ENCODE results near the gene CDKAL1.
"Not testable (repeated sequence)": the region's sequence is repeated elsewhere in the genome, so short reads cannot be mapped to it uniquely, and the experiment has no call there.

The CDKAL1 gene

DNA sequence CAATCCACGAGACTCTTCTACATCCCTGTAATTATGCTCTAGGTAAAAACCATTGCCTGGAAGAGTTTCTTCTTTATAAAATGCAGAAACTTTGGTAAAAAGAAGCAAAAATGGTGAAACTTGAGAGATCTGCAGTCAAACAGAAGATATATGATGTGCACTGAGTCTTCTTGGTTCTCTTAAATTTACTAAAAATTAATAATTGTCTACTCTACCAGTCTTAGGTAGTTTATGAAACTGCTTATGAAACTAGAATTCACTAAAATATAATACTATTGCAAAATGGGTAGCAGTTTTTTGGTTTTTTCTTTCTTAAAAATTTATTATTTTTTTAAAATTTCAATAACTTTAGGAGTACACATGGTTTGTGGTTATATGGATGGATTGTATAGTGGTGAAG is 540.2 kb downstream of the CDKAL1 start:
- DNase-seq (ENCODE audit: low read depth), result no peak

DNA sequence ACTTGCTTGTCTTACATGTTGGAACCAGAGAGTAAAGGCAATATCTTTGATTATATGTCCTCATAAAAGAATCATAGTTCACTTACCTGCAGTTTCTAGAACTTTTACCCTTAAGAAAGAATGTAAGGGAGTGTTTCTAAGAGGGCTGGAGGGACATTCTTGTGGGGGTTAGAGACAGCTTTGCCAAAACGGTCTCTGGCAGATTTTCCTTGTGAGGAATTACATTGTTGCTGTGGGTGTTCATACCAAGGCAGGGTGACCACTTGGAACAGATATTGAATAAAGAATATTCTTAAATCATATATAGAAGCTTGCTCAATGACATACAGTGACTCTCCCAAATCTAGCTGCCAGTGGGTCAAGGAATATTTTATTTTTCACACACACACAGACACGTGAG is 541.7 kb downstream of the CDKAL1 start:
- DNase-seq (ENCODE audit: low read depth), result no peak

DNA sequence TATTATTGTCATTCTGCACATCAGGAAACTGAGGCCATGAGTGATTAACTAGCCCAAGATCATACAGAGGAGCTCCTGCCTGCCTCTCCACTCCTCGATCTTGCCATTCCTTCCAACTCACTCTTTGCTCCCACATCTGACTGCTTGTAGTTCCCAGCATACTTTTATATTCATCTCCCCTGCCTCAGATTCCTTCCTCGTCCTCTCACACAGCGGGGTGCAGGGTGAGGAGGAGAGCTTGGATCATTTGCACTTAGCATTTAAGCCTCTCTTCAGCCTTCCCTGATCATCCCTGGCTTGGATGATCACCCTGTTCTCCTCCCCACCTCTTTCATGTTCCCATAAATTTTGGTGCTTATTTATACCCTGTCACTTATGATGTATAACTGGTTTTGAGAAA is 544.2 kb downstream of the CDKAL1 start:
- no peak for DNase-seq (ENCODE audit: low read depth)

DNA sequence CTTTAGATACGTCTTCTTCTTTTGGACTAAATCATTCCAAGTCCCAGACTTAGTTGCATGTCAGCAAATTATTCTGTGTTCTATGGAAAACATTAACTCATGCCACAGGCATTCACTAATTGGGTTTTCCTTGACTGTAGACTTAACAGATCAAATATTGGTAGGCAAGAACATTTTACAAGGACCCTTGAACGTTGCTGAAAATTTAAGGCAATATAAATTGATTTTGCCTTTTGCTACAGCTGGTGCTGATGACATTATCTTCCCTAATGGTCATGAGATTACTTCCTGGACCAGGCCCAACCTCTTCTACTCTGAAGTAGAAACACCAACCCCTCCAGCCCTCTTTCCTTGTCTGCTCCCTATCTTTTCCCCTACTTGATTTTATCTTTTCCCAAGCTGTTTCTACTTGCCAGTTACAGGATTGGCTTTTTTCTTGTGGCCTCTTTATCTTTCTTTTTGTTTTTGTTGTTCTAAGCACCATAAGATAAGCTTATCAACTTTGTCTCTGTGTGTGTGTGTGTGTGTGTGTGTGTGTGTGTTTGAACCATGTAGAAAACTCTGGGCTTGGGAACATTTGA is 545.3 kb downstream of the CDKAL1 start:
- peak; percentile 4 for DNase-seq (ENCODE audit: low read depth)

DNA sequence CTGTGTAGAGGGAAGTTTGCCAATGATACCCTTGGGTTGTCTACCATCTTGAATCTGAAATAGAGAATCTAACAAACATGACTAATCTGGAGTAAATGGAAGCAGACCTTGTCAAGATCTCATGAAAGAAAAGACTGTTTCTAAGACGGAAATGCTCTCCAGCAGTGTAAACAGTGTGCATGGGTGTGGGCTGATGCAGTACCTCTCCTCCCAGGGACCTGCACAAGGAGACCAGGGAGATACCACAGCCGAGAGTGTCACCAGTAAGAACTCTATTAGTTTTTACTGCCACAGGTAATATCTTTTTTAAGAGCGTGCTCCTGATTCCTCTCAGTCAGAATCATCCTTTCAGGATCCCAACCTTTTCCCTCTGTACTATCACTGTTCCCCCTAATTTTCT is 546.0 kb downstream of the CDKAL1 start:
- DNase-seq (ENCODE audit: low read depth), result no peak

DNA sequence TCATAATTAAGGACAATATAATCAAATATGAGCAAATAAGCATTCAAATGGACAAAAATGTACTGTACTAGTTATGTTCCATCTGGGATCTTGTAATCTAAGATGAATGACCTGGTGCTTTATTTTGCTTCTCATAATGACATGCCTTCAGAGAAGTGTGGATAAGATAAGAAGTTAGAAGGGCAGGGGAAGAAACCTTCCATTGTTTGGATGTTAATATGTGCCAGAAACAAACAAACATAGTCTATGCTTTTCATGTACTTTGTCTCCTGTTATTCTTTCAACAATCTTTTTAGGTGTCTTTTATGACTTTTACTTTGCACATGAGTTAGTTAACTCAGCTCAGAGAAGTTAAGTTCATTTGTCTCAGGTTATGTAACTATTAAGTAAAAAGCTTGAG is 547.8 kb downstream of the CDKAL1 start:
- no peak for DNase-seq (ENCODE audit: low read depth)

DNA sequence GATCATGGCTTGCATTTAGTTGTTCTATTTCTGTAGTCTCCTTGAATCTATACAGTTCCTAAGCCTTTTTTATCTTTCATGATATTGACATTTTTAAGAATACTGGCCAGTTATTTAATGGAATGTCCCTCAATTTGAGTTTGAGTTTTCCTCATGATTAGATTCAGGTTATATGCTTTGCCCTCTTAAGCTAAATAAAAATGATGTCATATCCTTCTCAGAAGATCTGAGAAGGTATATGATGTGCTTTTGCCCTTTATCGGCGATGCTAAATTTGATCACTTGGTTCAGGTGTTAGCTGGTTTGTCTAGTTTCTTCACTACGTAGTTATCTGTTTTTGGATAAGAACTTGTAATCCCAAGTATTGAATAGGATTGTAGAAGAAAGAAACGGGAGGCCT is 549.5 kb downstream of the CDKAL1 start:
- DNase-seq (ENCODE audit: low read depth), result no peak

DNA sequence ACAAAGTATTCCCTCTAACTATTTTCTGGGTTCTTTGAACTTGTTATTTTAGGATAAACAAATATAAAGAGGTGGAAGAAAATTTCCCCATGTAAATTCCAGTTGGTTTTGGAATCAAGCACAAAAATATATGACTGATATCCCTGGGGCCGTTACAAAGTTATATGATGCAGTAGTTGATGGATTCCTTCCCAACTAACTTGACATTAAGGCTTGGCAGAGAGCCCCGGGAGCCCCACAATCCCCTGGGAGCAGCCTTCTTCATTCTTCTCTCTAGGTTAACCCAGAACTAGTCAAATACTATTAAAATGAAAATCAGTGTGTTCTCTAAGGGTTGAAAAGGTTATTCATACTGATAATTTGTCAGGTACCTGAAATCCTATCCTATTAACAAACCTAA is 550.4 kb downstream of the CDKAL1 start:
- DNase-seq (ENCODE audit: low read depth), result no peak

DNA sequence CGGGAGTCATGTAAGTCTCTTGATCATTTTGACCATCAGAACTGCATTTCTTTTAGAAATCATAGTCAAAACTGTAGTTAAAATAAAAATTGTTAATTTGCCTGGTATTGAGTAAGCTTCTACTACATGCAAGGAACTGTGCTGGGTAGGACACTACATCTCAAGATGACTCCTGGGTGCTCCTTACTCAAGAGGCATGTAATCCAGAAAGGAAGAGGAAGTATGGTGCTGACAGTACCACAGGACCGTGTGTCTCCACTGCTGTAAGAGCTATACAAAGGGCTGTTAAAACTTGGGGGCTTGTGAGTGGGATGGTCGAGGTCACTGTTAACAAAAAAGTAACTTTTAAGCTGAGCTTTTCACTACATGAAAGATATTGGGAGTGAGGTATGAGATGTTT is 551.0 kb downstream of the CDKAL1 start:
- DNase-seq (ENCODE audit: low read depth), result no peak

DNA sequence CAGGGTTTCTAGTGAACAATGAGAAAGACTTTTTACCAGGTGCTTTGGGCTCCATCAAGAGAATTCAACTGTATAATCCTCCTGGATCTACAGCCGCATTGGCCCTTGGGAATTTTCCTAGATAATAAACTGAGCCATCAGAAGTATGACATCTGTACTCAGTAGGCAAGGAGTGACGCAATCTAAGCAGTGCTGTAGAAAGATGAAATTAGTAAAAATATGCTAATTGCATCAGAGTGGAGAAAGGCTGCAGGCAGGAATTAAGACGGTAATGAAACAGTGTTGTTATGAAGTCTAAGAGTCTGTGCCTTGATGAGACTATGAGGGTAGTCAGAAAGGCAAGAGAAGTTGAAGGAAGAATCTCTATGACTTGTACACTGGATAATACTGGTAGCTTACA is 551.4 kb downstream of the CDKAL1 start:
- no peak for DNase-seq (ENCODE audit: low read depth)

DNA sequence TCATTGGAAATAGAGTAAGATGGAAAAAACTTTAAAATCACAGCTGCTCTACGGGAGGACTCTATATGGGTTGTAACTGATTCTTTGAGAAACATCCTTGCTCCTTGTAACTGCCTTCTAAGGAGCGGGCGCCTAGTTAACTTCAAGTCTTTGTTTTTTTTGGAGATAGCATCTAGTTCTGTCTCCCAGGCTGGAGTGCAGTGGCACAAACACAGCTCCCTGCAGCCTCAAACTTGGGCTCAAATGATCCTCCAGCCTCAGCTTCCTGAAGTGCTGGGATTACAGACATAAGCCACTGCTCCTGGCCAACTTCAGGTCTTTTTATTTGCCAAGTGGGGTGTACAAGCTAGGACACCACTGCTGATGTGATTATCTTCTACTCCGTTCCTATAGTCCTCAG is 552.9 kb downstream of the CDKAL1 start:
- no peak for DNase-seq (ENCODE audit: low read depth)

DNA sequence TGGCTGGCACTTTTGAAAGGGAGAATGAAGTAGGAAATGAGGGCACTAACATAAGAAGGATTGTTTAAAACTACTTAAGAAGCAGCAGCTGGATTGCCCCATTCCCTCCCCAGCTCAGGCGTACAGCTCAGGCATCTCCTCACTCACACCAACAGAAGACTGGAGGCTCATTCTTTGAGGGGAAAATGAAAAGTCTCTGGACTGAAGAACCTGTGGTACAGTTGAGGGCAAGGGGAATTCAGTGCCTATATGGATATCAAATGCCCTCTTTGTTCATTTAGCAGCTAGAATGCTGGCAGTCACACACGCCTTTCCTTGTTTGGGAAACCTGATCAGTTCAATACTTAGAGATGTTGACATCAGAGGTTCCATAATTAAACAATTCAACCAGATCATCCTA is 557.2 kb downstream of the CDKAL1 start:
- DNase-seq (ENCODE audit: low read depth), result no peak

DNA sequence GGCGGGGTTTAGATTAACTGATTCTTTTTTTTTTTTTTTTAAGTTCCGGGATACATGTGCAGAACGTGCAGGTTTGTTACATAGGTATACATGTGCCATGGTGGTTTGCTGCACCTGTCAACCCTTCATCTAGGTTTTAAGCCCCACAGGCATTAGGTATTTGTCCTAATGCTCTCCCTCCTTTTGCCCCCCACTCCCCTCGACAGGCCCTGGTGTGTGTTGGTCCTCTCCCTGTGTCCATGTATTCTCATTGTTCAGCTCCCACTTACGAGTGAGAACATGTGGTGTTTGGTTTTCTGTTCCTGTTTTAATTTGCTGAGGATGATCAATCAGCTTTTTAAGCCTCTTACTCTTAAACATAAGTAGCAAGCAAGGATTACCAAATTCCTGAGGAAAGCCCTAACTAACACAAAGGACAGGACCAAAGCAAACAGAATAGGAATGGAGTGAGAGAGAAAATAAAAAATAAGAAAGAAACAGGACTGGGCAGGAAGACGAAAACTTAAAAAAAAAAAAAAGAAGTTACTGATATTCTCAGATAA is 558.0 kb downstream of the CDKAL1 start:
- DNase-seq (ENCODE audit: low read depth), result not testable (repeated sequence)

DNA sequence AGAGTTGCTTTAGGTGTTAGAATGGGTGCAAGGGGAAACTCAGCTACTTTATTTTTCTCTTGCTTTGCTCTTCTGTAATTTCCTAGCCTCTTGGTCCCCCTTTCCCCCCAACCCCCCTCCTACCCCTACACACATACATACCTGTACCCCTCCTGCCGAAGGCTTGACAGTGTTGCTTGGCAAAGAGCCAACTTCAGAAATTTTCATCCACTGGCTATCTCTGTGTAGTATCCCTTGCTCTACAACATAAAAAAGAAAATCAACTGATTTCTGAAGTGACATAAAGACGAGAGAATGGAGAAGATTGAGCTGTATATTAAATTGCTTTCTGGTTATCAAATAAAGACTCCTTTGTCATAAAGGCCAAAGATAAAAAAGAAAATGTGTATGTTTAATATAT is 561.2 kb downstream of the CDKAL1 start:
- DNase-seq (ENCODE audit: low read depth), result no peak

DNA sequence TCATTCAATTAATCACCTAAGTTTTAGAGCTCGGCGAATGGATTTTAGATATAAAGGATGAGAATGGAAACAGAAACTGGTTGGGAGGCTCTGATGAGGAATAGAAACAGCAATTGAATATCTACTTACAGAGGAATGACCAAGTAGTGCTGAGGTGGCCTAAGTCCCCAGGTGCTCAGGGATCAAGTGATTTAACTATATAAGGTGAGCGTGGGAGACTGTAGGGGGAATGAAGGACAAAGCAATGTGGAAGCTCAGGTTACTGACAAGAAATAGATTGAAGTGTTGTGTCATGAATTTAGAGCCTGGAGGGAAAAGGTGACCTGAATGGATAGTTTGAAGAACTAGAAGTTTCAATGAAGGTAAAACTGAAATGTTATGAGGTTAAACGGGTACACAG is 563.9 kb downstream of the CDKAL1 start:
- DNase-seq (ENCODE audit: low read depth), result no peak

DNA sequence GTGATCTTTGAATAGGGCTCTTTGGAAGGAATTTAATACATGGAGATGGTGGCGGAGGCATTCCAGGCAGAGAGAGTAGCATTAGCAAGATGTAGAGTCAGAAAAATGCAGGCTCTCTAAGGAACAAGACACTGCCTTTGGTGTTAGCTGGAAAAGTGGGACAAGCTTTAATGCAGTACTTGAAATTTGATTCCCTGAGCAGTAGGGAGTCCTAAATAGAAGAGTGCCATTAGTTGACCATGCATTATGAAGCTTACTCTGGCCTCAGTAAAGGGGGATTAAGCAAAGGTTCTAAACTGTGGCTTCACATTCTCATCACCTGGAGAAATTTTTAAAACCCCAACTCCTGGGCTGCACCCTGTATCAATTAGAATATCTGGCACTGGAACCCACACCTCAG is 564.5 kb downstream of the CDKAL1 start:
- no peak for DNase-seq (ENCODE audit: low read depth)

DNA sequence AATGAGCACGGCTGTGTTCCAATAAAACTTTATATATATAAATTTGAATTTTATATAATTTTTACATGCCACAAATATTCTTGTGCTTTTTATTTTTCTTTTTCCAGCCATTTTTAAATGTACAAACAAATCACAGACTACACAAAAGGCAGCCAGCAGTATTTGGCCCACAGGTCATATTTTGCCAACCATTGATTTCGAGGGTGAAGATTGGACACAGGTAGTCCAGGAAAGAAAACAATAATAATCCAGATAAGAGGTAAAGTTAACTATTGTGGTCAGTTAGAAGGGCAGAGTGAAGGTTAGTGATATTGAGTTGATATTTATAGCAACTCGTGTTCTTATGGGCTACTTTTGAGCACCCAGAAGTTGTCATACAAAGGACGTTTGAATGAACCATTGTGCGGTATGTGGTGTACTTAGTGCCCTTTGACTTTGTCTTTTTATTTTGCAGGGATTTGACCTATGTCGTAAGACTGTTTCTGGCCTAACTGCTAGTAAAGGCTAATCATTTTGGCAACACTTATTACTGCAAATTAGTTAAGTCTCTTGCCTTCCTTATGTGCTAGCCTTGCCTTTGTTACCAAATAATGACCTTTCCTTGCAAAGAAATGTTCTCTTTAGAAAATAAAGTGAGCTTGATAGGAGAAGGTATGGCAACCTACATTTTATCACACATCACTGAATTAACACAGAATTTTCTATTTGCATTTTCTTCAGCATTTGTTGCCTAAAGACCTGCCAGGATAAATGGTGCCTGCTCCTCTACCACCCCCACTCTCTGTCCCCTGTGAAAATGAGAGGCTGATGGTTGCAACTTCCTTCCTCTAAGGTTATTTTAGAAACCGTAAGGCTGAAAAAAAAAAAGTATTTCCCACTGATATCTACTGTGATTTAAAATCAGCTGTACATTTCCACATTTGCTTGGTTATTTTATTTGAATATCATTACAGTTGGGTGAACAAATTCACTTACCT is 565.4 kb downstream of the CDKAL1 start:
- DNase-seq (ENCODE audit: low read depth), result no peak

DNA sequence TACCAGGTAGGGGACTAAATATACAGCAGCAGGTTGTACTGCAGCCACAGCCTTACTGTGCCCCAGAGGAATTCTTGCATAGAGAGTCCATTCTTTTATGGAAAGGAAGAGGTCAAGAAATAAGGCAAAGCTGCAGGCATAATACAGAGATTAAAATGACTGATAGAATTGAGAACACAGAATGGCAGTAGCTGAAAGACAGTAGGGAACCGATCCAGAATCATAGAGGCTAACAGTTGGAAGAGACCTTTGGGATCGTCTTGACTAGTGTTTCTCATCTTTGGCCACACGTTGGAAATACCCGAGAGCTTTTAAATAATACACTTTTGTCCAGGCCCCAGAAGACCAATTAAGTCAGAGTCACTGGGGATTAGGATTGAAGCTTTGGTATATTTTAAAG is 566.7 kb downstream of the CDKAL1 start:
- no peak for DNase-seq (ENCODE audit: low read depth)

DNA sequence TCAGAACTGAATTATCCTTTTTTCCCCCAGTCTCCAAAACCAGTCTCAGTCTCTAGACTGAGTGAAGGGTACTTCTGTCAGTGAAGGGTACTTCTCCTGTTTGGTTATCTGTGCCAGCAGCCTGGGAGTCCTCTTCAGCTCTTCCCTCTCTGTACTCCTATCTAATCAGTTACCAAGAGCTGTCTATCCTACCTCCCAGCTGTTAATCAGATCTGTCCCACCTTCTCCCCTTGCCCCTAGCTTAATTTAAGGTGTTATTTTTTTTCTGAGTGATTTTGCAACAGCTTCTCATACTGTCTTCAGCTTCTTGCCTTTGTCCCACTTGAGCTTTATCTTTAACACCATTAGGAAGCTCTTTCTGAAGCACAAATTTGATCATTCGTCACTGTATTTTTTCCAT is 567.4 kb downstream of the CDKAL1 start:
- no peak for DNase-seq (ENCODE audit: low read depth)

DNA sequence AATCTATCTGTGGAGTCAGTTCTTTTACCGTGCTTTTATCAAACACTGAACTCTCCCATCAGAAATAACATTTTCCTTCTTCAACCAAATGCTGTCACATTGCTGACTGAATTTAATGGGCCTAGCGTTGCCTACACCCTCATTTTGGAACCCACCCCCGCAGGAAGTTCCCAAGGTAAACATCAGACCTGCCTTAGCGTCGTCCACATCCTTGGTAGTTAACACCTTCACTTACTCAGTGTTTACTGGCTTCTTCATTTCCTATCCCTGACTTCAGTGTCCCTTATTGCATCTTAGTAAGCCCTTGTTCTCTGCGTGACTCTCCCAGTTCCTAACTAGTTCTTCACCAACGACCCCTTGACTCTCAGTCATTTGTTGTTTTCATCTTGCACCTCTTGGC is 567.9 kb downstream of the CDKAL1 start:
- DNase-seq (ENCODE audit: low read depth), result no peak

DNA sequence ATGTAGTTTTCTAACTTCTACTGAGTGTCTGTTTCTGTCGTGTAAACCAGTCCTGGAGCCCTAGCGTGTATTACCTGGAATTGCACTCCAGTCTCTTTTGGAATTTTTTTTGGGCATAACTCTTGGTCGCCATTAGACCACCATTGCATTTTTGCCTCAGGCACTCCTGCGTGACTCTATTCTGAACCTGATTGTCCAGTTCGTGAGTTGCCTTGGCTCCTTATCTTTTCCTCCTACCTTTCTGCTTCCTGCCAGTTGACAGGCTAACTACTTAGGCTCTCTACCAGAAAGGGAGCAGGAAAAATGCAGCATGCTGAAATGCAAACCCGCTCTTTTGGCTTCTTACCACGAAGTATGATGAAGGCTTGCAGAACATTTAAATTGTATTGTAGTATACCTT is 568.4 kb downstream of the CDKAL1 start:
- no peak for DNase-seq (ENCODE audit: low read depth)

DNA sequence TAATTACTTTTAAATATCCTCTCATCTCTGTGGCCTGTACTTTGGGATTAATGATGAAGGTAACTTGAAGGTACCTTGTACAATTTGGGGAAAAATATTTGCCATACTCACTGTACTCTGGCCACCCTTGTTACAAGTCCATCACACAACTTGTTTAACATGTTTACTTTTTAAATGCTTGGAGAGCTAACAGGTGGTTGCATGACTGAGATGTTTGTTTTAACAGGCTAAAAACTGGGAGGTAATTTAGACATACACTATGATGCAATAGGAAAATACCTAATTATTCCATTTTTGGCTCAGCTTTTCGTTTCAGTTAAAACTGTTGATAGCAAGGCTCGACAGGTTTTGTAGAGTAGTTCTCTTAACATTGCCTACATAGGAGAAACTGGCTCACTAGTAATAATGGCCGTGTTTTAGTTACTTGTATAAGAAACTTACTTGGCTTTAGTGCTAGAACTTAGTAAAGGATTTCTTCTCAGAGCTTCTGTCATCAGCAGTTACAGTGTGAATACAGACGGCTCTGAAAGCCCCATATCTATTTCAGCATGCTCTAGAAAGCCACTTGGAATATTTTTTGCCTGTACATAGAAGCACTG is 569.5 kb downstream of the CDKAL1 start:
- no peak for DNase-seq (ENCODE audit: low read depth)

DNA sequence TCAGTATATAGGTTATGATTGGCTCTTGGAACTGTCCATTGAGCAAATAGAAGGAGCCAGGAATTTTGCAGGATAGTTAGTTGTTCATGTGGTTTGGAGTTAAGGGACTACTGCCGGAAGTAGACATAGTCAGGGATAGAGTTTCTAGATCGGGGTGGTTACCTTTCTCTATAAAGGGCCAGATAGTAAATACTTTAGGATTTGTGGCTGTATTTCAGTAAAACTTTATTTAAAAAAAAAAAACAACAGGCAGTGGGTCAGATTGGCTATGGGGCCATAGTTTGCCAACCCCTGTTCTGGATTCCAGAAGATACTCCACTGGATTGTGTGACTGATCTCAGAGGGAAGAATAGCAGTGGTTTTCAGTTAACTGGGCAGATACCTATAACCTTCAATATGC is 570.0 kb downstream of the CDKAL1 start:
- DNase-seq (ENCODE audit: low read depth), result no peak
